HCT116 (cell line): Measurements from ENCODE around the gene RBM28. TPM values are rescaled to one million over a fixed set of nuclear protein-coding genes. Genes with fewer than 3 reads are reported as not detected.

ENCODE experiments used
- ATAC-seq: fragments of 200-7000 bp; cut with Tn5 transposase; 2 replicates; pipeline ENCODE4 v1.9.1; 2020; ENCODE audit warnings: mild to moderate bottlenecking, moderate library complexity
- Bru-seq: library from RNA; stranded (reverse); fragments of 400-500 nt; gene quantifications from one replicate; lab custom pipeline; 2021; lab: Mats Ljungman, UMichigan
- BruChase-seq, 2 experiments: library from RNA; stranded (reverse); fragments of 400-500 nt; gene quantifications; one replicate each; lab custom pipeline; 2021; lab: Mats Ljungman, UMichigan
- BruUV-seq: library from RNA; stranded (reverse); fragments of 400-500 nt; replicated peaks from 2 replicates; lab custom pipeline; 2021; lab: Mats Ljungman, UMichigan
- CTCF ChIA-PET: fragments of 300-600 bp; sonication (Branson Sonifier 250); formaldehyde crosslinking; loops from one replicate; lab custom pipeline; 2021; ENCODE audit warnings: antibody characterized with exemption; lab: Charles Lee
- POLR2A ChIA-PET: fragments of 300-600, 350-600 bp; sonication (Branson Sonifier 250); formaldehyde crosslinking; loops from one replicate; lab custom pipeline; 2021; ENCODE audit warnings: antibody characterized with exemption; lab: Charles Lee
- RAD21 ChIA-PET, 2 experiments: fragments of 300-600 bp; sonication (Branson Sonifier 250); formaldehyde crosslinking; loops; one replicate each; lab custom pipeline; 2023; ENCODE audit warnings: low total read pairs in 2 of 2; ENCODE audit not compliant: uncharacterized antibody in 2 of 2, unreplicated experiment in 2 of 2, low non-redundant PET in 1 of 2; lab: Charles Lee
- DNase-seq: peaks from one replicate; pipeline ENCODE4 v3.0.0-alpha.2; 2010; ENCODE audit warnings: low read depth, low spot score
- H2AFZ ChIP-seq: fragments of 200-600 bp; shearing (Covaris generic), sonication (generic); 2 replicates; pipeline ENCODE4 v1.6.1; 2017; ENCODE audit warnings: low read depth, mixed run types, mixed read lengths, antibody characterized with exemption, low read length; ENCODE audit not compliant: poor library complexity, severe bottlenecking
- H3K27ac ChIP-seq: 2 replicates; pipeline ENCODE4 v1.5.1; 2012; ENCODE audit warnings: low read depth, low read length
- H3K27me3 ChIP-seq: fragments of 200-600 bp; sonication (generic); 2 replicates; pipeline ENCODE4 v1.6.1; 2016; ENCODE audit warnings: mixed run types, low read length, mixed read lengths; ENCODE audit not compliant: insufficient read depth
- H3K36me3 ChIP-seq, 2 experiments: fragments of 200-500 bp in 1 of 2; fragments of 200-600 bp in 1 of 2; sonication (Bioruptor generic) in 1 of 2; sonication (generic) in 1 of 2; 2 replicates each; pipeline versions ENCODE4 v1.5.1 to v1.6.1; 2014 to 2016; ENCODE audit warnings: low read length in 2 of 2, inconsistent platforms in 1 of 2, mixed read lengths in 1 of 2, mixed run types in 1 of 2; ENCODE audit not compliant: insufficient read depth in 2 of 2, control insufficient read depth in 1 of 2
- H3K4me1 ChIP-seq, 2 experiments: fragments of 200-600 bp in 1 of 2; sonication (generic) in 1 of 2; 2 replicates each; pipeline versions ENCODE4 v1.5.1 to v1.6.1; 2012 to 2017; ENCODE audit warnings: low read length in 2 of 2, inconsistent platforms in 1 of 2, mild to moderate bottlenecking in 1 of 2, mixed read lengths in 1 of 2, mixed run types in 1 of 2, moderate library complexity in 1 of 2; ENCODE audit not compliant: insufficient read depth in 2 of 2, control insufficient read depth in 1 of 2
- H3K4me2 ChIP-seq: fragments of 200-600 bp; sonication (generic); 2 replicates; pipeline ENCODE4 v1.6.1; 2017; ENCODE audit warnings: mixed run types, low read length, mixed read lengths
- H3K4me3 ChIP-seq, 2 experiments: fragments of 200-600 bp in 1 of 2; sonication (generic) in 1 of 2; replicated peaks in 1 of 2; 2 replicates each; pipeline ENCODE4 v1.5.1; 2011 to 2016; ENCODE audit warnings: low read length in 2 of 2, control low read depth in 1 of 2, low read depth in 1 of 2, mild to moderate bottlenecking in 1 of 2, mixed read lengths in 1 of 2, mixed run types in 1 of 2
- H3K79me2 ChIP-seq: fragments of 200-600 bp; sonication (generic); 2 replicates; pipeline ENCODE4 v1.6.1; 2017; ENCODE audit warnings: mild to moderate bottlenecking, mixed run types, low read length, moderate library complexity, mixed read lengths; ENCODE audit not compliant: insufficient read depth
- H3K9ac ChIP-seq: fragments of 200-600 bp; sonication (generic); 2 replicates; pipeline ENCODE4 v1.6.1; 2016; ENCODE audit warnings: low read length, mixed read lengths
- H3K9me2 ChIP-seq: fragments of 200-600 bp; sonication (generic), shearing (Covaris generic); 2 replicates; pipeline ENCODE4 v1.6.1; 2017; ENCODE audit warnings: mixed run types, mild to moderate bottlenecking, moderate library complexity; ENCODE audit not compliant: insufficient read depth
- H3K9me3 ChIP-seq, 2 experiments: fragments of 200-500 bp in 1 of 2; fragments of 200-600 bp in 1 of 2; sonication (Bioruptor generic) in 1 of 2; sonication (generic) in 1 of 2; 2 replicates each; pipeline ENCODE4 v1.6.1; 2014 to 2017; ENCODE audit warnings: low read length in 2 of 2, mixed read lengths in 2 of 2, inconsistent platforms in 1 of 2, low read depth in 1 of 2, mild to moderate bottlenecking in 1 of 2, mixed run types in 1 of 2, moderate library complexity in 1 of 2; ENCODE audit not compliant: control insufficient read depth in 1 of 2, insufficient read depth in 1 of 2
- H4K20me1 ChIP-seq: fragments of 200-600 bp; sonication (generic), shearing (Covaris generic); 2 replicates; pipeline ENCODE4 v1.6.1; 2017; ENCODE audit warnings: mixed run types, mild to moderate bottlenecking, moderate library complexity; ENCODE audit not compliant: insufficient read depth
- CBX3 ChIP-seq: IDR thresholded peaks from 2 replicates; pipeline ENCODE4 v1.6.1; 2012; ENCODE audit warnings: low read depth
- CEBPB ChIP-seq: IDR thresholded peaks from 2 replicates; pipeline ENCODE4 v1.6.1; 2012; ENCODE audit warnings: low read depth
- EGR1 ChIP-seq: IDR thresholded peaks from 2 replicates; pipeline ENCODE4 v1.6.1; 2012; ENCODE audit warnings: low read depth
- ELF1 ChIP-seq: IDR thresholded peaks from 2 replicates; pipeline ENCODE4 v1.6.1; 2012; ENCODE audit warnings: low read depth, borderline replicate concordance
- EZH2phosphoT487 ChIP-seq: fragments of 200-600 bp; IDR thresholded peaks from 2 replicates; pipeline ENCODE4 v1.6.1; 2018; ENCODE audit warnings: antibody characterized with exemption, borderline replicate concordance
- FOSL1 ChIP-seq: IDR thresholded peaks from 2 replicates; pipeline ENCODE4 v1.6.1; 2012; ENCODE audit warnings: low read depth
- JUND ChIP-seq: IDR thresholded peaks from 2 replicates; pipeline ENCODE4 v1.6.1; 2012
- POLR2A ChIP-seq: IDR thresholded peaks from 2 replicates; pipeline ENCODE4 v1.7.0; 2011; ENCODE audit warnings: borderline replicate concordance; ENCODE audit not compliant: insufficient read depth, insufficient read length; ENCODE audit errors: extremely low read depth
- POLR2AphosphoS5 ChIP-seq: IDR thresholded peaks from 2 replicates; pipeline ENCODE4 v1.6.1; 2011; ENCODE audit warnings: mild to moderate bottlenecking, low read depth, low read length, moderate library complexity
- RAD21 ChIP-seq: IDR thresholded peaks from 2 replicates; pipeline ENCODE4 v1.6.1; 2012; ENCODE audit warnings: low read depth, mild to moderate bottlenecking
- REST ChIP-seq: IDR thresholded peaks from 2 replicates; pipeline ENCODE4 v1.6.1; 2012; ENCODE audit warnings: low read depth
- SIN3A ChIP-seq: IDR thresholded peaks from 2 replicates; pipeline ENCODE4 v1.6.1; 2012; ENCODE audit warnings: low read depth
- SP1 ChIP-seq: IDR thresholded peaks from 2 replicates; pipeline ENCODE4 v1.6.1; 2012; ENCODE audit warnings: low read depth
- SRF ChIP-seq: IDR thresholded peaks from 2 replicates; pipeline ENCODE4 v1.6.1; 2012; ENCODE audit warnings: low read depth
- TCF7L2 ChIP-seq: IDR thresholded peaks from 2 replicates; pipeline ENCODE4 v1.7.0; 2011; ENCODE audit warnings: borderline replicate concordance, inconsistent platforms; ENCODE audit not compliant: insufficient read depth, insufficient read length; ENCODE audit errors: extremely low read depth
- YY1 ChIP-seq: IDR thresholded peaks from 2 replicates; pipeline ENCODE4 v1.6.1; 2011; ENCODE audit warnings: low read length, low read depth, moderate library complexity, mild to moderate bottlenecking; ENCODE audit not compliant: insufficient replicate concordance; ENCODE audit errors: extremely low read depth
- ZBTB33 ChIP-seq: IDR thresholded peaks from 2 replicates; pipeline ENCODE4 v1.6.1; 2011; ENCODE audit warnings: mild to moderate bottlenecking, low read length, moderate library complexity; ENCODE audit not compliant: insufficient replicate concordance; ENCODE audit errors: extremely low read depth
- ZFX ChIP-seq: fragments of 450-650 bp; IDR thresholded peaks from 2 replicates; pipeline ENCODE4 v1.6.1; 2017
- ZNF274 ChIP-seq: fragments of 200-500 bp; sonication (Bioruptor generic); IDR thresholded peaks from 2 replicates; pipeline ENCODE4 v1.6.1; 2014; ENCODE audit warnings: mild to moderate bottlenecking, low read depth, low read length, inconsistent platforms
- intact Hi-C: fragments of 100-400 bp; cut with micrococcal nuclease; formaldehyde crosslinking; loops from 2 replicates; pipeline ENCODE4 v1.10.0; 2022
- long read RNA-seq: library from polyadenylated mRNA; unstranded; transcript quantifications from one replicate; pipeline ENCODE4 v2.0.0, GENCODE V29; 2021; ENCODE audit not compliant: unreplicated experiment
- polyA plus RNA-seq: library from polyadenylated mRNA; unstranded; fragments of >200 nt; gene quantifications from 2 replicates; pipeline ENCODE4 v1.2.1, GENCODE V29; 2012; ENCODE audit warnings: missing spikeins
- total RNA-seq: library from RNA; stranded (reverse); gene quantifications from one replicate; pipeline ENCODE4 v1.2.1, GENCODE V29; 2021; ENCODE audit not compliant: unreplicated experiment
- TF ChIP-seq, protein P1 (sequence below): IDR thresholded peaks from 2 replicates; pipeline ENCODE4 v1.6.1; 2012

The RBM28 gene
- total RNA-seq (66.3 TPM), Bru-seq, nascent RNA (percentile 87 among the genes with signal in this experiment), BruChase-seq, experiment 1, labeled RNA remaining after a 6-hour chase (percentile 95 among the genes with signal in this experiment), BruChase-seq, experiment 2, labeled RNA remaining after a 2-hour chase (percentile 93 among the genes with signal in this experiment)
- polyA plus RNA-seq, result 23.9 and 29.2 TPM in 2 replicates
- long read RNA-seq, full-length matches to known transcripts, result 45 of 73 reads
- long read RNA-seq, partial matches to known transcripts, result 10 of 73 reads
- long read RNA-seq, other reads (novel, unspliced or antisense), result 18 of 73 reads

GRCh38 chr7:128343554-128344430, at the start of gene RBM28:
Gene RBM28, minus strand, starts transcription at chr7:128343908. Its CDS starts 115 bp downstream, at chr7:128343793.
- Histone ChIP-seq H3K4me3 (peak within 1 kb of the TSS; percentile 83 to 92), H3K9me3 (no peaks in the 10 kb centered on the region), H2AFZ (peak within 1 kb of the TSS; percentile 100), H3K36me3 (peaks cover 2 to 10% of the 10 kb centered on the region in 2 experiments; a peak in 3 of 4 replicates), H3K9ac (peak within 1 kb of the TSS; percentile 93), H4K20me1 (no peaks in the 10 kb centered on the region), H3K4me1 (peaks cover 9 to 18% of the 10 kb centered on the region in 2 experiments), H3K4me2 (peak within 1 kb of the TSS; percentile 75), H3K9me2 (no peaks in the 10 kb centered on the region), H3K27me3 (no peaks in the 10 kb centered on the region), H3K27ac (peak within 1 kb of the TSS; percentile 71), H3K79me2 (peaks cover 49% of the 10 kb centered on the region)
- intact Hi-C loops, result no loop called here
- DNase-seq (peak; percentile 87), ATAC-seq (peak; percentile 91)
- POLR2A ChIA-PET, result interaction anchor here (0.7 to 1.0 kb wide), 3 partner anchors 13 to 67 kb away, joined by 3 read pairs; no protein-coding TSS in a partner anchor
- no TSS peak for BruUV-seq
- CTCF ChIA-PET, result interaction anchor here (0.8 to 2.5 kb wide), 4 partner anchors 37 to 117 kb away, joined by 3 to 9 read pairs (median 6); no protein-coding TSS in a partner anchor
- RAD21 ChIA-PET, result no interaction called here
- peak; percentile 98 for TF ChIP-seq SIN3A
- TF ChIP-seq, protein P1, sequence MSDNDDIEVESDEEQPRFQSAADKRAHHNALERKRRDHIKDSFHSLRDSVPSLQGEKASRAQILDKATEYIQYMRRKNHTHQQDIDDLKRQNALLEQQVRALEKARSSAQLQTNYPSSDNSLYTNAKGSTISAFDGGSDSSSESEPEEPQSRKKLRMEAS, result peak; percentile 98
- peak; percentile 65 for TF ChIP-seq POLR2A
- no peak for TF ChIP-seq EZH2phosphoT487
- TF ChIP-seq TCF7L2, result peak; percentile 14
- TF ChIP-seq FOSL1, result no peak
- TF ChIP-seq POLR2AphosphoS5, result peak; percentile 98
- TF ChIP-seq JUND, result peak; percentile 38; the same call in 1 of the 2 replicates
- TF ChIP-seq SRF, result peak; percentile 93
- peak; percentile 97 for TF ChIP-seq YY1
- TF ChIP-seq REST, result no peak
- peak; percentile 21 for TF ChIP-seq ZBTB33
- no peak for TF ChIP-seq RAD21
- peak; percentile 80 for TF ChIP-seq ZFX
- TF ChIP-seq SP1, result peak; percentile 88
- TF ChIP-seq CEBPB, result peak; percentile 66
- peak; percentile 59; the same call in 1 of the 2 replicates for TF ChIP-seq ELF1
- TF ChIP-seq EGR1, result peak; percentile 58
- no peak for TF ChIP-seq ZNF274
- TF ChIP-seq CBX3, result peak; percentile 99
